GM10847 (cell line): ENCODE results near the gene RNF181.

Source experiments
- POLR2A ChIP-seq: IDR thresholded peaks from 2 replicates; pipeline ENCODE4 v1.6.1; 2011; ENCODE audit not compliant: insufficient read length; ENCODE audit errors: extremely low read depth

The RNF181 gene

GRCh38 chr2:85595301-85596025 is at the start of gene RNF181:
TSS of gene RNF181 (plus strand) at chr2:85595745. CDS start at chr2:85595764, 19 bp downstream.
- TF ChIP-seq POLR2A, result peak; percentile 79

- TF ChIP-seq POLR2A, result no peak
Measured at GRCh38 chr2:85545780-85546240, 49.7 kb upstream of the RNF181 start.

GRCh38 chr2:85547089-85547858 is 48.3 kb upstream of the RNF181 start:
- no peak for TF ChIP-seq POLR2A

GRCh38 chr2:85547859-85548607 is 47.5 kb upstream of the RNF181 start:
- TF ChIP-seq POLR2A, result no peak

- TF ChIP-seq POLR2A, result no peak
Measured at GRCh38 chr2:85548608-85548900, 47.0 kb upstream of the RNF181 start.

GRCh38 chr2:85549095-85549494 is 46.5 kb upstream of the RNF181 start:
- no peak for TF ChIP-seq POLR2A

GRCh38 chr2:85549826-85550225 is 45.7 kb upstream of the RNF181 start:
- TF ChIP-seq POLR2A, result no peak

- TF ChIP-seq POLR2A, result no peak
Measured at GRCh38 chr2:85550486-85550885, 45.1 kb upstream of the RNF181 start.

GRCh38 chr2:85551698-85552678 is 43.6 kb upstream of the RNF181 start:
- TF ChIP-seq POLR2A, result no peak

GRCh38 chr2:85553184-85553583 is 42.4 kb upstream of the RNF181 start:
- no peak for TF ChIP-seq POLR2A

GRCh38 chr2:85554980-85555612 is 40.4 kb upstream of the RNF181 start:
- TF ChIP-seq POLR2A, result no peak

- TF ChIP-seq POLR2A, result no peak
Measured at GRCh38 chr2:85557130-85557529, 38.4 kb upstream of the RNF181 start.

GRCh38 chr2:85558160-85558559 is 37.4 kb upstream of the RNF181 start:
- TF ChIP-seq POLR2A, result no peak

- TF ChIP-seq POLR2A, result no peak
Measured at GRCh38 chr2:85560812-85561279, 34.7 kb upstream of the RNF181 start.
